ENCODE results near the gene MCF2L2.
"Not testable (repeated sequence)": the region's sequence is repeated elsewhere in the genome, so short reads cannot be mapped to it uniquely, and the experiment has no call there.

Gene MCF2L2

DNA sequence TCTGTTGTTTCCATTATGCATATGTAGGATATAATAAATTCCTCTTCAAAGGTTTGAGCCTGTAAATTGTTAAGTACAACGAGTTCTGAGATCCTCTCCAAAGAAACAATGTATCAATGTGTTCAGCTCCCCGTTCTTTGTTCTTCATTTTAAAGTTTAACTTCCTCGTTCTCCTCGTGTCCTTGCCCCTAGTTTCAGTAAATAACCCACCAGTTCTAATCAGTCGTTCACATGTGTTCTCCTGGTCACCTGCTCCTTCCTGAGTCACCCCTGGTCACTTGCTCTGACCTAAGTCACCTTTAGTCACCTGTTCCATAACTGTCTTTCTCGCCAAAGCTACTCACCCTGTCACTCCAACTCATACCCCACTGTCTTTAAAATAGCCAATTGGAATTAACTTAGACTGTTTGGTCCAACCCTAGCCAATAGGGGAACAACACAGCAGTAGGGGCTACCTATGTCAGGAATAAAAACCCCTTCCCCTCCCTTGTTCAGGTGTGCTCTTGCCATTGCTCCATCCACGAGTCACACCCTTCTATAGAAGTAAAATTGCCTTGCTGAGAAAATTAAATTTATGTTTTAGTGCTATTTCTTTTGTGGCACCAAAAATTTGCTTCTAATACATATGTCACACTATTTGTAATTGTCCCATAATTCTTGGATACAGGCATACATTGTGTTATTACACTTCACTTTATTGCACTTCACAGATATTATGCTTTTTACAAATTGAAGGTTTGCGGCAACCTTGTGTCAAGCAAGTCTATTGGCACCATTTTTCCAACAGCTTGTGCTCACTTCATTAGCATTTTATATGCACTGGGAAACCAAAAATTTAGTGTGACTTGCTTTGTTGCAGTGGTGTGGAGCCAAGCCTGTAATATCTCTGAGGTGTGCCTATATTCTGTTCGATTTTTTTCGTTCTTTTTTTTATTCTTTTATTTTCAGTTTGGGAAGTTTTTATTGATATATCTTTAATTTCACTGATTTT lies 15.3 kb upstream of the MCF2L2 start:
- DNase-seq (ENCODE audit: low spot score), result no peak

DNA sequence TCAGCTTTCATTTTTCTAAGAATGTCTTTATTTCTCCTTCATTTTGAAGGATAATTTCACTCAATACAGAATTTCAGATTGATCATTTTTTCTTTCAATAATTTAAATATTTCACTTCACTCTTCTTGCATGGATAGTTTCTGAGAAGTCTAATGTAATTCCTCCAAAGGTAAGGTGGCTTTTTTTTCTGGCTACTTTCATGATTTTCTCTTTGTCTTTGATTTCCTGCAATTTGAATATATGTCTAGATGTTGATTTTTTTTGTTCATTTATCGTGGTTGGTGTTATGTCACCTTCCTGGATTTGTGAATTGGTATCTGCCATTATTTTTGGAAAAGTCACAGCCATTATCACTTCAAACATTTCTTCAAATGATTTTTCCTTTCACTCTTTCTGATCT lies 14.6 kb upstream of the MCF2L2 start:
- no peak for DNase-seq (ENCODE audit: low spot score)

DNA sequence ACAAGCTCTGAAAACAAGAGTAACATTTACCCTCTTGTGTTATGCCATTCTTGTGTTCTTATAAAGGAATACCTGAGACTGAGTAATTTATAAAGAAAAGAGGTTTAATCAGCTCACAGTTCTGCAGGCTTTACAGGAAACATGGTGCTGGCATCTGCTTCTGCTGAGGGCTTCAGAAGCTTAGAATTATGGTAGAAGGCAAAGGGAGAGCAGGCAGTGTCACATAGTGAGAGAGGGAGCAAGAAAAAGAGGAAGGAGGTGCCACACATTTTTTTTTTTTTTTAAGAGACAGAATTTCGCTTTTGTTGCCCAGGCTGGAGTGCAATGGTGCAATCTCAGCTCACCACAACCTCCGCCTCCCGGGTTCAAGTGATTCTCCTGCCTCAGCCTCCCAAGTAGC lies 12.1 kb upstream of the MCF2L2 start:
- not testable (repeated sequence) for DNase-seq (ENCODE audit: low spot score)

DNA sequence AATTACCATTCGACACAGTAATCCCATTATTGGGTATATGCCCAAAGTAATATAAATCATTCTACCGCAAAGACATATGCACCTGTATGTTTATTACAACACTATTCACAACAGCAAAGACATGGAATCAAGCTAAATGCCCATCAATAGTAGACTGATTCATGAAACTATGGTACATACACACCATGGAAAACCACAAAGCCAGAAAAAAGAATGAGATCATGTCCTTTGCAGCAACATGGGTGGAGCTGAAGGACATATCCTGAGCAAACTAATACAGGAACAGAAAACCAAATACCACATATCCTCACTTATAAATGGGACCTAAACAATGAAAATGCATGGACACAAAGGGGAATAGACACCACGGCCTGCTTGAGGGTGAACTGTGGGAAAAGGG lies 11.1 kb upstream of the MCF2L2 start:
- DNase-seq (ENCODE audit: low spot score), result no peak

DNA sequence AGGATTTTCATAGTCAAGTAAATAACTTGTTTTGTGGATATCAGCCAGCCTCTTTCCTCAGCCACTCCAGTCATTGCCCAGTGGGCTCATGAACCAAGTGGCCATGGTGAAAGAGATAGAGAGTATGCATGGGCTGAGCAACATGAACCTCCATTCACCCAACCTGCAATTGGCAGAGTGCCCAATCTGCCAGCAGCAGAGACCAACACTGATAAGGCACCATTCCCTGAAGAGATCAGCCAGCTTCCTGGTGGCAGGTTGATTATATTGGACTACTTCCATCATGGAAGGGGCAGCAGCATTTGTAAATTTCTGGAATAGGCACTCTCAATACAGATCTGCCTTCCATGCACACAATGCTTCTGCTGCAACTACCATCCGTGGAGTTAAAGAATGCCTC lies 10.3 kb upstream of the MCF2L2 start:
- DNase-seq (ENCODE audit: low spot score), result no peak

DNA sequence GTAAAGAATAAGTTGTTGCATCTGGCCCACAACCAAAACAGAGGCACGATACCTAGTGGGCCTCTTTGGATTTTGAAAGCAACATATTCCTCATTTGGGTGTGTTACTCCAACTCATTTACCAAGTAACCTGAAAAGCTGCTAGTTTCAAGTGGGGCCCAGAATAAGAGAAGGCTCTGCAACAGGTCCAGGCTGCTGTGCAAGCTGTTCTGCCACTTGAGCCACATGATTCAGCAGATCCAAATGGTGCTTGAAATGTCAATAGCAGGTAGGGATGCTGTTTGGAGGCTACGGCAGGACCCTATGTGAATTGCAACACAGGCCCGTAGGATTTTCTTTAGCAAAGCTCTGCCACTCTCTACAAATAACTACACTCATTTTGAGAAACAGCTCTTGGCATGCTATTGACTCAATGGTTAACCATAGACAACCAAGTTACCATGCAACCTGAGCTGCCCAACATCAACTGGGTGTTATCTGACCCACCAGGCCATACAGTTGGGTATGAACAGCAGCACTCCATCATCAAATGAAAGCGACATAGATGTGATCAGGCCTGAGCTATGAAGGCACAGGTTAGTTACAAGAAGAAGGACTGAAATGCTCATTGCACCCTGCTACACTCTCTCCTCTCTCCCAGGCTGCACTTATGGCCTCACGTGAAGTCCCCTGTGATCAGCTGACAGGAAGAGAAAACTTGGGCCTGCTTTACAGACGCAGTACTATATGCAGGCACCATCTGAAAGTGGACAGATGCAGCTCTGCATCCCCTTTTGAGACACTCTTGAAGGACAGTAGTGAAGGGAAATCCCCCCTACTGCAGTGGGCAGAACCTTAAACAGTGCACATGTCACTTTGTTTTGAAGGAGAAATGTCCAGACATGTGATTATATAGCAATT lies 9.5 kb upstream of the MCF2L2 start:
- DNase-seq (ENCODE audit: low spot score), result no peak

DNA sequence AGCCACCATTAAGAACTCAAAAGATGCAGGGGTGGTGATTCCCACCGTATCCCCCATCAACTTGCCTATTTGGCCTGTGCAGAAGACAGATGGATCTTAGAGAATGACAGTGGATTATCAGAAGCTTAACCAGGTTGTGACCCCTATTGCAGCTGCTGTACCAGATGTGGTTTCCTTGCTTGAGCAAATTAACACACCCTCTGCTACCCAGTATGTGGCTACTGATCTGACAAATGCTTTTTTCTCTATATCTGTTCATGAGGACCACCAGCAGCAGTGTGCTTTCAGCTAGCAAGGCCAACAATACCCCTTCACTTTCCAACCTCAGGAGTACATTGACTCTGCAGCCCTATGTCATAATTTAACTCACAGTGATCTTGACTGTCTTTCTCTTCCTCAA lies 8.6 kb upstream of the MCF2L2 start:
- DNase-seq (ENCODE audit: low spot score), result no peak

DNA sequence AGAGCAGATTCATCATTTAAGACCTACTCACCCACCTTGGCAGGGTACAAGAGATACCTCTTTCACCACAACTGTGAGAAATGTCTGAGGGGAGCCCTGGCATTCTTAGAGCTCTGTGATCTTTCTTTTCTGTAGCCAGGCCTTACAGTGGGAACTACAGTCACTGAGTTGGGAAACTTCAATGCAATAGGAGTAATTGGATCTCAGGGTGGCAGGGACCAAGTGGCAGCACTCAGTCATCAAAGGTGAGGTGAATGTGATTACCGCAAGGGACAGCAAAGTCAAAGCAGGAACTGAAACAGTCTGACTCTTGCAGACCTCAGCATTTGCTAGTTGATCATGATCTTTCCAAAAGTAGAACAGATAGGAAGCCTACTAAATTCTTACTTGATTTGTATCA lies 7.2 kb upstream of the MCF2L2 start:
- no peak for DNase-seq (ENCODE audit: low spot score)

DNA sequence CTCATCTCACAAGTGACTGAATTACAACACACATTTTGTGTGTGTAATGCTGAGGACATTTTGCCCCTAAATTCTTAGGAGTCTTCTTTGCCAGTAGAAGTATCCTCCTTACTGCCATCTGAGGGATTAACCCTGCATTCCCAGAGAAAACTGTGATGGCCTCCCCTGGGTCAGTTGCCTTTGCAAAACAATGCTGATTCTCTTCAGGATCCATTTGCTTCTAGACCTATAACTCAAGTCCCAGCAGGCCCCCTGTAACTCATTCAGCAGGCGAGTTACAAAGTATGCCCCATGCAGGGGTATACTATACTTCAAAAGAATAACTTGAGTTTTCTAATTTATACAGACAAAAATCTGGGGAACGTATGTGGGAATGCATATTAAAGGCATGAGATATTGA lies 6.6 kb upstream of the MCF2L2 start:
- DNase-seq (ENCODE audit: low spot score), result no peak

DNA sequence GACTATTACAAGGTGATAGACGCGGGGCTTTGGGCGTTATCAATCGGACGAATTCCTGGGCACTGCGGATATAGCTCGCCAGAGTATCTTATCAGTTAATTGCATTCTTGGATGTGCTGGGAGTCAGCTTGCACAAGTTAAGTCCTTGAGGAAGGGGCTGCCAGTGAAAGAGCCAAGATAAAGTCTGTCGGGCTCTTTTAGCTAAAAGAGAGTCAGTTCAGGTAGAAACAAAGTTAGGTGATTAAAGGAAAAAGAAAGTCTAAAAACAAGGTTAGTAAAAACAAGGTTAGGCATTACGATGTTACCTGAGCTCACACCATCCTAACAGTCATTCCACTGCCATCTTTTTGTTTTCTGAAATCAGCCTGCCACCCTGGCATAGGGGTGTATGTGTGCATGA lies 6.1 kb upstream of the MCF2L2 start:
- DNase-seq (ENCODE audit: low spot score), result no peak

DNA sequence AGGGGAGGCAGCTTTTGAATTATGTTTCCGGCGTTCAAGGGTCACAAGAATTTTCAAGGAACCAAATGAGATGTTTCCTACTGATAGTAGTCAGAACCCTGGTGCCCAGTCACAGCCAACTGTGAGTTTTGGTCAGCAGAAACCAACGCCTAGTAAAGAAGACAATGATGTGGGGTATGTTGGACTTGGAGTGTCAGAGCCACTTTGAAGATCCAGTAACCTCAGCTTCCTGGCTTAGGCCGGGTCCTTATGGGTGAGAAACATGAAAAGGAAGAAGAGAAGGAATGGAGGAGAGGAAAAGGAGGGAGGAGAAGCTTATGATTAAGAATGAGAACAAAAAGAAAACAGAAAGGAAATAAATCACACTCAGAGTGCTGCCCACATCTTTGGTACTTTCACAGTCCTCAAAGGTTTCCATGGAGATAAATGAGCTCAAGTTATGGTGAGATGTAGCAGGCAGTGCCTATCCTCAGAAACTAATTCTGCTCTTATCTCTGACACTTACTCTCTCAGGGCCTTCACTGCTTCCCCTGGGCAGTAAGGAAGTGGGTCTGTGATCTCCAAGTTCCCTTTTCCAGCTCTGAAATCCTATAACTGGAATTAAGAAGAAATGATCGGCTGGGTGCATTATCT lies 2.0 kb upstream of the MCF2L2 start:
- no peak for DNase-seq (ENCODE audit: low spot score)

DNA sequence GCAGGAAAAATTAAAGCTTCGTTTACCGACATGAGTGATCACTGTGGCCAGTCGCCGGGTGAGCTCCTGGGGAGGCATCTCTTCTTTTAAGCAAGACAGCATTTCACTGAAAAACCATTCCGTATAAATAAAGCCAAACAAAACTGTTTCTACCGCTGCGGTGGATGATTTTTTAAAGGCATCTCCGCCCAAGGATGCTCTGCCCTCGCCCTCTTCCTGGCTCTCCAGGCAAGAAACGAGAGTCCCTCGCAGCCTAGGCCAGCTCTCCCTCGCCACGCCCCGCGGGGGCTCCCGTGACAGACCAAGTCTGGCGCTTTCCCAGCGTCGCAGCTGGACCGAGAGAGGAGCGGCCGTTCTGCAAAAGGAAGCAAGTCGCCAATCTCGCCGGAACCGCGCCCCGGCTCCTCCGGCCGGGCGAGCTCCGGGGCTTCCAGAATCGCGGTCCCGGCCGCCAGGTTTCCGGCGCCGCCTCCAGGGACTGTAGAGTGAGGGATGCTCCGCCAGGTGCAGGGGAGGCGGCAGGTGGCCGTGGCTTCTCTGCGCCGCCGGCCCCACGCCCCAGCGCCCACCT lies 458 bp downstream of the MCF2L2 start:
- peak; percentile 60 for DNase-seq (ENCODE audit: low spot score)

DNA sequence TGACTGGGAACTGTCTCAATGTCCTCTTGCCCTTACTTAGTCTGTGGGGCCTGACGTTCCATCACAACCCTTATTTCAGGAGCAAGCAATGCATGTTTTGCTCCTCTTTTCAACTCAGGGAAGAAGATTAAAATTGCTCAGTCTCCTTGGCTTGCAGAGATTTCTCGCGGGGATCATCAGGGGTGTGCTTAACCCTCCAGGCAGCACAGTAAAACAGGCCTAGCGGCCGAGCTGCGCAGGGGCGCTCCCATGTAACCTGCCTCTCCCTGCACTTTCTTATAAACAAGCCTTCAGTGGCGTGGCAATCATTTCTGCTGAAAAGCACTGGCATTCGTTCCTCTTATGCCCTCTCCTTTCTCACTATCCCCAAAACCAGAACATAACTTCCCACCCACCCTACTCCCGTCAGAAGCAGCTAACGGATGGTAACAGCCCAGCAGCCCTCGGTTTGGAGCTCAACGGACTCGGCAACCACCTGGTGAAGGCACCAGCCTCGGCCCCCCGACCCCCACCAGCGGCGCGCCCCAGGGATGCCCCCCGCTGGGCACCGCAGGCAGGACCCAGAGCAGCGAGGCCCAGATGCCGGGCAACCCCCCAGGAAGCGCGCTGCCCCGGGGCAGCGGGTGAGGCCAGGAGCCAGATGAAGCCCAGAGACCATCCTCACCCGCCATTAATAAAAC lies 1.1 kb downstream of the MCF2L2 start:
- DNase-seq (ENCODE audit: low spot score), result no peak

DNA sequence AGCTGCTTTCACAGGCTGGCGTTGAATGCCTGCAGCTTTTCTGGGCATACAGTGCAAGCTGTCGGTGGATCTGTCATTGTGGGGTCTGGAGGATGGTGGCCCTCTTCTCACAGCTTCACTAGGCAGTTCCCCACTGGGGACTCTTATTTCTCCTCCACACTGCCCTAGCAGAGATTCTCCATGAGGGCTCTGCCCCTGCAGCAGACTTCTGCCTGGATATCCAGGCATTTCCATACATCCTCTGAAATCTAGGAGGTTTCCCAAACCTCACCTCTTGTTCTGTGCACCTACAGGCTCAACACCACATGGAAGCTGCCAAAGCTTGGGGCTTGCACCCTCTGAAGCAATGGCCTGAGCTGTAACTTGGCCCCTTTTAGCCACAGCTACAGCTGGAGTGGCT lies 9.6 kb downstream of the MCF2L2 start:
- not testable (repeated sequence) for DNase-seq (ENCODE audit: low spot score)

DNA sequence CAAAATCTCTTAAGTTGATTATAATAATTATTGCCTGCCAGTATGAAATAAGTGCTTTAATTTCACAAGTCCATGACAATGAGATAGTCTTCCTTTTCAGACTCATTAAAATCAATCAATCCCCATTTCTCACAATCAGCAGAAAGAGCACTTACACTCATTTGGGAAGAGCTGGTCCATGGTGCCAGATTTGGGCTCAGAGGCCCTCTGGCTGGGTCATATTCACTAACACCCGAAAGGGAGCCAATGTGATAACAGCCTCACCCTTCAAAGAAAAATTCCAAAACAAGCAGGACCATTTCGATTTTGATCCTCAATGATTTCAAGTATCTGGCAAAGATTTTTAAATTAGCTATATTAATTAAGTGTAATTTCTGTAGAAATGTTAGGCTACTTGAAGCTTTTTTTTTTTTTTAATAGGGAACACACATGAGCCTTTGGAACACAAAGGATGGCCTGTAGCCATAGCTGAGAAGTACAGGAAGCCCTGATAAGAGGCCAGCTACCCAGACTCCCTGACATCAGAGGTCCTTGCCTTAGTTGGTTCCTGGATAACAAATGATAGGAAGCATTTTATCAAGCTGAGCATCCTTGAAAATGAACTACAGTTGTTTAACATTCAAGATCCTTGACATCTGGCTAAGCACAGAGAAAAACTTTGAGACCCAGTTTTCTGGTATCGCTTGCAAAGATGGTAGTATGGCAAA lies 17.1 kb downstream of the MCF2L2 start:
- DNase-seq (ENCODE audit: low spot score), result no peak

DNA sequence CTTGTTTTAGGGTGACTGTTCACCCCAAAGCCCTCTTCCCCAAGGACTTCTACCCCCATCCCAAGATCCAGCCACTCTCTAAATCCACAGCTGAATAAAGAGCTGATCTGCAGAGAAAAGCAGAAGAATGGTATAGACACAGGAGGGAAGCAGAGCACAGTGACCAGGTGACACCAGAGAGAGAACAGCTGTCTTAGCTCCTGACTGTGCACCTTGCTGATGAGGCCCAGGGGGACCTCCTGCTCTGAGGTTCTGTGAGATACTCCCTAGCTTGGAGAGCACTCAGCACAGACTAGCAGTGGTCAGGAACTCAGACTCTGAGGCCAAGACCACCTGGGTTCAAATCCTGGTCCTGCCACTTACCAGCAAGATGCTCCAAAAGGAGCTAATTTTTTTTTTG lies 17.7 kb downstream of the MCF2L2 start:
- DNase-seq (ENCODE audit: low spot score), result no peak

DNA sequence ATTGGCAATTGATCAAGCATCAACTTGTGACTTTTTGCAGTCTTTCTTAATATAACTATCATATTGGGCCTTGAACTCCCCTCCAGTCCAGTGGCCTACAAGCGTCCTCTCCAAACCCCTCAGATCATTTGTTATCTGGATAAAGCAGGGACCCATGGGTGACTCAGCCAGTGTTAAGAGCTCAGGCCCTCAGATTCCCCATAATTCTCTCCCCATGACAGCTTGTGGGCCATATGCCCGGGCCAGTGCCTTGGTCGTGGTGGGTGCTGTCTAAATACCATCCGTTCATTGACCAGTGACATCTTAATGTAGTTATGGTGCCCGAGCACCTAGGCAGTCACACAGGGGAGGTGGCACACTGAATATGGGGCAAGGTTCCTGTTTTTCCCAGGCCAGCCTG lies 18.1 kb downstream of the MCF2L2 start:
- no peak for DNase-seq (ENCODE audit: low spot score)

DNA sequence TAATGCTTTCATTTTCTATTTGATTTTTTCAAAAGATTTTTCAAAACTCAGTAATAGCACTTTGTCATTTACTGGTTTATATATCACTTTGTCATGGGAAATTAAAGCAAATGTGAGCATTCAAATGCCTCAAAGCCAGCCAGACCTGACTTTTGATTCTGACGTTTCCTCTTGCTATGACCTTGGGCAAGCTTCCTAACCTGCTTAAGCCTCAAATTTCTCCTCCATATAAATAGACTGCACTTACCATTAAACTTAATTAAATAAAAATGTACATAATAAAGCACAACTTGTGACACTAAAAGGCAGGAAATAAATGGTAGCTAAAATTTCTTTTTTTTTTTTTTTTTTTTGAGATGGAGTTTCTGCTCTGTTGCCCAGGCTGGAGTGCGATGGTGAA lies 19.2 kb downstream of the MCF2L2 start:
- DNase-seq (ENCODE audit: low spot score), result no peak

DNA sequence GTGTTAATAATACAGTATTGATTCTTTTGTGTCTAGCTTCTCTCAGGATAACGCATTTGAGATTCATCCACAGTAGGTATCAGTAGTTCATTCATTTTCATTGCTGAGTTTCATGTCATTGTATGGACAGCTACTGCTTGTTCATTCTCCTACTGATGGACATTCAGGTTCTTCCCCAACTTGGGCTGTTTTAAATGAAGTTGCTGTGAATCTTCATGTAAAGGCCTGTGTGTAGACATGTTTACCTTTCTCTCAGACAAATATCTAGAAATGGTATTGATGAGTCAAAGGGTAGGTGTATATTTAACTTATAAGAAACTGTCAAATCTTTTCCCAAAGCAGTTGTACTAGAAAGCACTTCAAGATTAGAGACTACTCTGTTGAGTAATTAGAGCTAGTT lies 26.7 kb downstream of the MCF2L2 start:
- DNase-seq (ENCODE audit: low spot score), result no peak

DNA sequence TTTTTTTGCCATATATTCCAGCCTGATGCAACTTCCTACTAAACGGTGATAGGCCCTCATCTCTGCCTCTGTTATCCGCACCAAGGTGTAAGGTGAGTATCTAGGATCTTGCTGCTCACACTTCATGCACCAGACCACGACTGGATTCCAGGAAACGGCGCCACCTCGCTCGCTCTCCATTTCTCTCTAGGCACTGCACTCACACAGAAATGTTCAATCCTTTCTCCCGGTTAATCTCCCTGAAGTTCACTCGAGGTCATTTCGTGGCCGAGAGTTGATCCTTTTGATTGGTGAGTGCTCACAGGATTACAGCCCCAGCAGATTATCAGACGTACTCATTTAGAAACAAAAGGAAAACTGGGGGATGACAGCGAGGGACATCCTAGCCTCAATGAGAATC lies 28.1 kb downstream of the MCF2L2 start:
- DNase-seq (ENCODE audit: low spot score), result no peak

Measured in hepatic stellate cell (primary cell).